Gastroesophageal sphincter (tissue), 3 donors: ENCODE data around the gene ITGA8.

Experiments
- CTCF ChIP-seq, 4 experiments: fragments of 200-600 bp in 2 of 4; fragments of 450-650 bp in 2 of 4; sonication (generic) in 1 of 4; IDR thresholded peaks; one replicate each; pipeline ENCODE4 v1.5.1; 2017 to 2019; ENCODE audit warnings: antibody characterized with exemption in 4 of 4, mild to moderate bottlenecking in 2 of 4, moderate library complexity in 2 of 4
- POLR2AphosphoS5 ChIP-seq: sonication (generic); formaldehyde crosslinking; IDR thresholded peaks from one replicate; pipeline ENCODE4 v1.6.1; 2017; ENCODE audit warnings: antibody characterized with exemption

GRCh38 chr10:15567952-15568351 lies 151.8 kb downstream of the ITGA8 start:
- no peak for TF ChIP-seq CTCF (IDR thresholded peaks at IDR 0.05)
- no peak for TF ChIP-seq POLR2AphosphoS5
